Right atrium auricular region (tissue), 2 donors: ENCODE results near the gene TMEM233. TPM values are rescaled to one million over a fixed set of nuclear protein-coding genes. Genes with fewer than 3 reads are reported as not detected.
A peak's percentile ranks its signal among the peaks of the same experiment; 100 is the strongest.

ENCODE experiments used
- DNase-seq: peaks from one replicate; pipeline ENCODE4 v3.0.0-alpha.2; 2019; ENCODE audit warnings: low spot score
- H3K27ac ChIP-seq, 2 donors: fragments of 200-600 bp; sonication (generic); 1 replicate in 1 of 2; 2 replicates in 1 of 2; pipeline ENCODE4 v1.5.1; 2016 to 2019
- H3K27me3 ChIP-seq, 2 donors: fragments of 200-600 bp; sonication (generic); one replicate each; pipeline versions ENCODE4 v1.5.1 to v1.6.0; 2017 to 2019
- H3K36me3 ChIP-seq: fragments of 200-600 bp; sonication (generic); one replicate; pipeline ENCODE4 v1.5.1; 2016
- H3K4me1 ChIP-seq, 2 donors: fragments of 200-600 bp; sonication (generic); one replicate each; pipeline versions ENCODE4 v1.5.1 to v1.6.0; 2017 to 2019
- H3K4me3 ChIP-seq, 2 donors: fragments of 200-600 bp; sonication (generic); 1 replicate in 1 of 2; 2 replicates in 1 of 2; pipeline ENCODE4 v1.5.1; 2017 to 2019; ENCODE audit warnings: mild to moderate bottlenecking in 1 of 2, moderate library complexity in 1 of 2
- H3K9me3 ChIP-seq, 2 donors: fragments of 200-600 bp; sonication (generic); one replicate each; pipeline ENCODE4 v1.5.1; 2019
- CTCF ChIP-seq, 2 donors: fragments of 200-600 bp; sonication (generic); IDR thresholded peaks; one replicate each; pipeline ENCODE4 v1.5.1; 2019; ENCODE audit warnings: antibody characterized with exemption in 2 of 2
- total RNA-seq, 2 donors: library from RNA; depleted of rRNA; stranded (reverse); fragments of >200 nt; gene quantifications; one replicate each; pipeline ENCODE4 v1.1.0, GENCODE V29; 2016

Gene TMEM233
- total RNA-seq, 2 donors from 2014 or later, result 0.11 to 0.28 TPM

GRCh38 chr12:119661882-119662281 lies 68.3 kb downstream of the TMEM233 start:
- no peak for DNase-seq
- H3K27me3 ChIP-seq, result no peaks in the 10 kb centered on the region
- no peak overlapping the region for H3K4me3 ChIP-seq
- no peaks in the 10 kb centered on the region for H3K9me3 ChIP-seq
- TF ChIP-seq CTCF (IDR thresholded peaks at IDR 0.05), result no peak
- no peaks in the 10 kb centered on the region for H3K36me3 ChIP-seq
- H3K4me1 ChIP-seq, result peaks cover 0 to 13% of the 10 kb centered on the region in 2 donors
- no peak overlapping the region for H3K27ac ChIP-seq

DNA sequence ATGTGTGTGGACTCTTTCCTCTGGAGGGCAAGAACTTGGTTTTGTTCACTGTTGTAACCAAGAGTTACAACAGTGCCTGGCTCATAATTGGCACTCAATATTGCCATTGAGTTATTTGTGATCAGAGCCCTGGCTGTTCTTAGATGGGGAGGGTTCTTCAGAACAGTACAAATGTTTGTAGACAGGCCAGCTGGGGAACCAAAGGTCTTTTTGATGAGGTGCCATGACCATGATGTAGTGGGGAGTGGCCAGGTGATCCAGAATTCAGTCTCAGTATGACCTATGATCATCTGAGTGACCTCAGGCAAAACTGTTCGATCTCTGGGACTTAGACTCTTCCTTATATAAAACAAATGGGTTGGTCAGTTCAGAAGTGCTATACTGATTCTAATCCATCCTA lies 71.1 kb downstream of the TMEM233 start:
- Histone ChIP-seq H3K4me1 (peaks cover 0 to 31% of the 10 kb centered on the region in 2 donors), H3K27ac (no peak overlapping the region), H3K4me3 (no peak overlapping the region), H3K9me3 (no peaks in the 10 kb centered on the region), H3K36me3 (no peaks in the 10 kb centered on the region), H3K27me3 (no peaks in the 10 kb centered on the region)
- no peak for DNase-seq
- no peak for TF ChIP-seq CTCF (IDR thresholded peaks at IDR 0.05)

DNA sequence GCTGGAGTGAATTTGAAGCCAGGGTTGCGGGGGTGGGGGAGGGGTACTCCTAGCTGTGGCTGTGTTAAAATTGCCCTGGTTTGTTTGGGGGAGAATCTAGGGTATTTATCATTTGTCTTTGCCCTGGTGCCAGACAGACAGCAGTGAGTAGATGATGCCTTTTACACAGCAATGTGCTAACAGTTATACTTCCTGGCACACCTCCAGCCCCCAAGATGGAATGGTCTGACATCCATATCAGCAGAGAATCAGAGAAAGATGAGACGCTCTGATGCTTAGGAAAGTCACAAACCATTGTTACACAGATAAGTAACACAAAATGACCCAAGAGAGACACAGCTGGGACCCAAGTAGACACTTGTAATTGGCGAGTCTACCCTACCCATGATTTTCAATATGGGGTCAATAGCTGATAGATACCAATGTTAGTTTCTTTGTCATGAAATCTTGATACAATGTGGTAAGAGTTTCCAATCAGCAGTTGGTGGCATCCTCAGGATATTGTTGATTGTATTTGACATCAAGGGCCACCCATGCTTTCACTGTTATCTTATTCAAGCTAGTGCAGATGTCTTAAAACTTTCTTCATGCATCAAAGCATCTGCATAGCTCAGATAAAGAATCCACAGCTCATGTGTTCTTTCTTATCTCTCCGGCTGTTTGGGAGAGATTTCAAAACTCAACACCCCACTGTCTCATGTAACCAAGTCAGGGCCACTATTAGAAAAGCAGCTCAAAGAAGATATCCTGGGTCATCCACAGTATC lies 71.8 kb downstream of the TMEM233 start:
- no peaks in the 10 kb centered on the region for H3K9me3 ChIP-seq
- no peak for TF ChIP-seq CTCF (IDR thresholded peaks at IDR 0.05)
- H3K4me3 ChIP-seq, result no peak overlapping the region
- DNase-seq, result no peak
- H3K36me3 ChIP-seq, result no peaks in the 10 kb centered on the region
- H3K27ac ChIP-seq, result no peak overlapping the region
- H3K27me3 ChIP-seq, result no peaks in the 10 kb centered on the region
- peaks cover 0 to 37% of the 10 kb centered on the region in 2 donors for H3K4me1 ChIP-seq

- H3K27ac ChIP-seq, result no peak overlapping the region
- H3K27me3 ChIP-seq, result no peaks in the 10 kb centered on the region
- H3K9me3 ChIP-seq, result no peaks in the 10 kb centered on the region
- DNase-seq, result no peak
- peaks cover 3% of the 10 kb centered on the region for H3K36me3 ChIP-seq
- no peak for TF ChIP-seq CTCF (IDR thresholded peaks at IDR 0.05)
- H3K4me3 ChIP-seq, result no peak overlapping the region
- H3K4me1 ChIP-seq, result peaks cover 0 to 37% of the 10 kb centered on the region in 2 donors
Measured at GRCh38 chr12:119666226-119666795, 72.7 kb downstream of the TMEM233 start.

- no peaks in the 10 kb centered on the region for H3K27me3 ChIP-seq
- peaks cover 10% of the 10 kb centered on the region for H3K36me3 ChIP-seq
- no peak overlapping the region for H3K27ac ChIP-seq
- no peak for TF ChIP-seq CTCF (IDR thresholded peaks at IDR 0.05)
- peaks cover 0 to 37% of the 10 kb centered on the region in 2 donors for H3K4me1 ChIP-seq
- H3K4me3 ChIP-seq, result peak overlapping the region; percentile 88 to 93
- H3K9me3 ChIP-seq, result no peaks in the 10 kb centered on the region
- DNase-seq, result no peak
Measured at GRCh38 chr12:119666900-119667576, 73.5 kb downstream of the TMEM233 start.
